ENCODE measurements around the gene PDSS1. TPM values are rescaled to one million over a fixed set of nuclear protein-coding genes. Genes with fewer than 3 reads are reported as not detected.

PDSS1 gene
- total and polyA plus RNA-seq, 7 donors: 2.4 to 31.7 (median 4.7) TPM

- TF ChIP-seq, protein P1, sequence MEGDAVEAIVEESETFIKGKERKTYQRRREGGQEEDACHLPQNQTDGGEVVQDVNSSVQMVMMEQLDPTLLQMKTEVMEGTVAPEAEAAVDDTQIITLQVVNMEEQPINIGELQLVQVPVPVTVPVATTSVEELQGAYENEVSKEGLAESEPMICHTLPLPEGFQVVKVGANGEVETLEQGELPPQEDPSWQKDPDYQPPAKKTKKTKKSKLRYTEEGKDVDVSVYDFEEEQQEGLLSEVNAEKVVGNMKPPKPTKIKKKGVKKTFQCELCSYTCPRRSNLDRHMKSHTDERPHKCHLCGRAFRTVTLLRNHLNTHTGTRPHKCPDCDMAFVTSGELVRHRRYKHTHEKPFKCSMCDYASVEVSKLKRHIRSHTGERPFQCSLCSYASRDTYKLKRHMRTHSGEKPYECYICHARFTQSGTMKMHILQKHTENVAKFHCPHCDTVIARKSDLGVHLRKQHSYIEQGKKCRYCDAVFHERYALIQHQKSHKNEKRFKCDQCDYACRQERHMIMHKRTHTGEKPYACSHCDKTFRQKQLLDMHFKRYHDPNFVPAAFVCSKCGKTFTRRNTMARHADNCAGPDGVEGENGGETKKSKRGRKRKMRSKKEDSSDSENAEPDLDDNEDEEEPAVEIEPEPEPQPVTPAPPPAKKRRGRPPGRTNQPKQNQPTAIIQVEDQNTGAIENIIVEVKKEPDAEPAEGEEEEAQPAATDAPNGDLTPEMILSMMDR (IDR thresholded peaks at IDR 0.05): no peak
- no peak for TF ChIP-seq POLR2AphosphoS5 (IDR thresholded peaks at IDR 0.05)
- TF ChIP-seq EP300 (IDR thresholded peaks at IDR 0.05): no peak
- TF ChIP-seq POLR2A (IDR thresholded peaks at IDR 0.05): no peak
- intact Hi-C loops (cut with DNase I): no loop called here
- H3K9me3 ChIP-seq: no peaks in the 10 kb centered on the region
- peaks cover 0 to 4% (median 0%) of the 10 kb centered on the region in 3 donors for H3K27me3 ChIP-seq
- H3K4me1 ChIP-seq: peaks cover 0 to 17% (median 9%) of the 10 kb centered on the region in 4 donors
- H3K4me3 ChIP-seq: no peak overlapping the region
- H3K36me3 ChIP-seq: no peaks in the 10 kb centered on the region
- 16 to 61% methylated on average over 2 of the region's 2 CpGs for WGBS, 2 donors
- no peak for DNase-seq
- H3K27ac ChIP-seq: no peak overlapping the region
Observed at GRCh38 chr10:26698909-26699308, 1.4 kb downstream of the PDSS1 start.

- Histone ChIP-seq H3K4me1 (peaks cover 0 to 17% (median 9%) of the 10 kb centered on the region in 4 donors), H3K27me3 (no peaks in the 10 kb centered on the region), H3K9me3 (no peaks in the 10 kb centered on the region), H3K27ac (no peak overlapping the region), H3K36me3 (no peaks in the 10 kb centered on the region), H3K4me3 (no peak overlapping the region)
- TF ChIP-seq POLR2A (IDR thresholded peaks at IDR 0.05) (no peak), POLR2AphosphoS5 (IDR thresholded peaks at IDR 0.05) (no peak), EP300 (IDR thresholded peaks at IDR 0.05) (no peak)
- TF ChIP-seq, protein P1 (IDR thresholded peaks at IDR 0.05): no peak
- intact Hi-C loops (cut with DNase I): no loop called here
- DNase-seq: no peak
- 45 to 85% methylated on average over 7 of the region's 7 CpGs for WGBS, 2 donors
Observed at GRCh38 chr10:26699631-26700030, 2.1 kb downstream of the PDSS1 start.

GRCh38 chr10:26700884-26701630 is 3.6 kb downstream of the PDSS1 start:
- no peaks in the 10 kb centered on the region for H3K9me3 ChIP-seq
- TF ChIP-seq, protein P1 (IDR thresholded peaks at IDR 0.05): no peak
- no peak for TF ChIP-seq EP300 (IDR thresholded peaks at IDR 0.05)
- TF ChIP-seq POLR2AphosphoS5 (IDR thresholded peaks at IDR 0.05): no peak
- no peak for TF ChIP-seq POLR2A (IDR thresholded peaks at IDR 0.05)
- H3K4me3 ChIP-seq: no peak overlapping the region
- peaks cover 0 to 11% (median 1%) of the 10 kb centered on the region in 4 donors for H3K36me3 ChIP-seq
- peaks cover 0 to 17% (median 9%) of the 10 kb centered on the region in 4 donors for H3K4me1 ChIP-seq
- no peaks in the 10 kb centered on the region for H3K27me3 ChIP-seq
- no peak overlapping the region for H3K27ac ChIP-seq
- intact Hi-C loops (cut with DNase I): no loop called here
- 26 to 63% methylated on average over 4 of the region's 4 CpGs for WGBS, 2 donors
- no peak for DNase-seq

GRCh38 chr10:26703096-26703495 is 5.6 kb downstream of the PDSS1 start:
- no peak overlapping the region for H3K4me3 ChIP-seq
- H3K9me3 ChIP-seq: no peaks in the 10 kb centered on the region
- no peaks in the 10 kb centered on the region for H3K27me3 ChIP-seq
- intact Hi-C loops (cut with DNase I): no loop called here
- TF ChIP-seq POLR2AphosphoS5 (IDR thresholded peaks at IDR 0.05) (no peak), POLR2A (IDR thresholded peaks at IDR 0.05) (no peak), EP300 (IDR thresholded peaks at IDR 0.05) (no peak)
- TF ChIP-seq, protein P1 (IDR thresholded peaks at IDR 0.05): no peak
- no peak overlapping the region for H3K27ac ChIP-seq
- H3K36me3 ChIP-seq: peaks cover 0 to 32% (median 5%) of the 10 kb centered on the region in 4 donors
- DNase-seq: no peak
- WGBS, 2 donors: 67 to 95% methylated on average over 4 of the region's 4 CpGs
- peaks cover 0 to 10% (median 5%) of the 10 kb centered on the region in 4 donors for H3K4me1 ChIP-seq
